ENCODE data around the gene SIRT2. TPM values are rescaled to one million over a fixed set of nuclear protein-coding genes. Genes with fewer than 3 reads are reported as not detected.

SIRT2 gene
- polyA plus RNA-seq, 1 donor from 2014 or later: 102 TPM

DNA sequence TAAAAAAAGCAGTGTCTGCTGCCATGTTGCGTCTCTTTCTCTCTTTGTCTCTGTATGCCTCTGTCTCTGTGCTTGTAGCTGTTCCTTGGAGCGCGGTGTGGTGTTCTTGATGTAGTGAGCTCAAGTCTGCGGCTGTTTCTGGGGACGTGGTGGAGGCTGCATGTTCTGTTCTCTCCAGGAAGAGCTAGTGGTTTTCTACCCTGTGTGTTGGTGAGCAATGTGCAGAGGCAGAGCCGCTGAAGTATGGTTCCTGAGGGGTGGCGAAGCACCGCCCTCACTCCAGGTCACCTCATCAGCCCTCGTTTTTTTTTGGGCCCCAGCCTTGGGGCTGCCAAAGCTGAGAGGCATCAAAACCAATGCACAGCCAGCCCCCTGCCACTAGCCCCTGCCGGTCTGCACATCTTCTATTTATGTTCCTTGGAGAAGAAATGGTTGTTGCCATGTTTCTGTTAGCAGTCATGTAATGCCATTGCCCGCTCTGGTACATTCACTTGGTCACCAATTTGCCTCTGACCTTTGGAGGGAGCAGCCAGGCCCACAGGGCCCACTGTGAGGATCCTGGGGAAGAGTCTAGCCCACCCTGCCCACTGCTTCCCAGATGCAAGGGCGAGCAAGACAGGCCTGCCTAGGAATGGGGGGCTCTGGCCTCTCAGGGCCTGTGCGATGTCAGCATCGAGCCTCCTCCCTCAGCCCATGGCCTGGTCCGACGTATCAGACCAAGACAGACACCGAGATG lies 56.8 kb downstream of the SIRT2 start:
- Histone ChIP-seq H3K36me3 (ENCODE audit: insufficient read depth, low read length) (peaks cover 3% of the 10 kb centered on the region), H3K9me2 (ENCODE audit: insufficient read depth, low read length) (no peaks in the 10 kb centered on the region), H3F3A (ENCODE audit: insufficient read depth, low read length, poor library complexity, severe bottlenecking) (no peaks in the 10 kb centered on the region), H3K27ac (ENCODE audit: low read length) (no peak overlapping the region), H2AFZ (ENCODE audit: low read depth, low read length) (no peak overlapping the region), H3K4me3 (ENCODE audit: low read length) (no peak overlapping the region), H4K20me1 (ENCODE audit: insufficient read depth) (peaks cover 15% of the 10 kb centered on the region), H3K27me3 (ENCODE audit: insufficient read depth, low read depth, low read length) (no peaks in the 10 kb centered on the region), H3K9ac (ENCODE audit: low read length) (no peak overlapping the region), H3K4me2 (ENCODE audit: low read length) (no peak overlapping the region), H3K9me3 (ENCODE audit: low read length) (no peaks in the 10 kb centered on the region), H3K79me2 (replicated peaks; ENCODE audit: insufficient read depth, low read length) (peaks cover 23% of the 10 kb centered on the region)
- TF ChIP-seq POLR2AphosphoS5 (IDR thresholded peaks at IDR 0.05) (no peak), SMC3 (conservative IDR thresholded peaks at IDR 0.05; ENCODE audit: poor library complexity) (no peak), EP300 (conservative IDR thresholded peaks at IDR 0.05; ENCODE audit: poor library complexity, severe bottlenecking) (no peak), RAD21 (conservative IDR thresholded peaks at IDR 0.05) (no peak), EZH2 (IDR thresholded peaks at IDR 0.05; ENCODE audit: borderline replicate concordance, insufficient read depth, low read length, poor library complexity, severe bottlenecking) (no peak), TAF1 (IDR thresholded peaks at IDR 0.05; ENCODE audit: low read depth) (no peak), REST (IDR thresholded peaks at IDR 0.05; ENCODE audit: borderline replicate concordance) (no peak), MXI1 (conservative IDR thresholded peaks at IDR 0.05; ENCODE audit: poor library complexity, severe bottlenecking) (no peak)
- TF ChIP-seq, protein P1, sequence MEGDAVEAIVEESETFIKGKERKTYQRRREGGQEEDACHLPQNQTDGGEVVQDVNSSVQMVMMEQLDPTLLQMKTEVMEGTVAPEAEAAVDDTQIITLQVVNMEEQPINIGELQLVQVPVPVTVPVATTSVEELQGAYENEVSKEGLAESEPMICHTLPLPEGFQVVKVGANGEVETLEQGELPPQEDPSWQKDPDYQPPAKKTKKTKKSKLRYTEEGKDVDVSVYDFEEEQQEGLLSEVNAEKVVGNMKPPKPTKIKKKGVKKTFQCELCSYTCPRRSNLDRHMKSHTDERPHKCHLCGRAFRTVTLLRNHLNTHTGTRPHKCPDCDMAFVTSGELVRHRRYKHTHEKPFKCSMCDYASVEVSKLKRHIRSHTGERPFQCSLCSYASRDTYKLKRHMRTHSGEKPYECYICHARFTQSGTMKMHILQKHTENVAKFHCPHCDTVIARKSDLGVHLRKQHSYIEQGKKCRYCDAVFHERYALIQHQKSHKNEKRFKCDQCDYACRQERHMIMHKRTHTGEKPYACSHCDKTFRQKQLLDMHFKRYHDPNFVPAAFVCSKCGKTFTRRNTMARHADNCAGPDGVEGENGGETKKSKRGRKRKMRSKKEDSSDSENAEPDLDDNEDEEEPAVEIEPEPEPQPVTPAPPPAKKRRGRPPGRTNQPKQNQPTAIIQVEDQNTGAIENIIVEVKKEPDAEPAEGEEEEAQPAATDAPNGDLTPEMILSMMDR (IDR thresholded peaks at IDR 0.05; ENCODE audit: poor library complexity, severe bottlenecking): no peak

DNA sequence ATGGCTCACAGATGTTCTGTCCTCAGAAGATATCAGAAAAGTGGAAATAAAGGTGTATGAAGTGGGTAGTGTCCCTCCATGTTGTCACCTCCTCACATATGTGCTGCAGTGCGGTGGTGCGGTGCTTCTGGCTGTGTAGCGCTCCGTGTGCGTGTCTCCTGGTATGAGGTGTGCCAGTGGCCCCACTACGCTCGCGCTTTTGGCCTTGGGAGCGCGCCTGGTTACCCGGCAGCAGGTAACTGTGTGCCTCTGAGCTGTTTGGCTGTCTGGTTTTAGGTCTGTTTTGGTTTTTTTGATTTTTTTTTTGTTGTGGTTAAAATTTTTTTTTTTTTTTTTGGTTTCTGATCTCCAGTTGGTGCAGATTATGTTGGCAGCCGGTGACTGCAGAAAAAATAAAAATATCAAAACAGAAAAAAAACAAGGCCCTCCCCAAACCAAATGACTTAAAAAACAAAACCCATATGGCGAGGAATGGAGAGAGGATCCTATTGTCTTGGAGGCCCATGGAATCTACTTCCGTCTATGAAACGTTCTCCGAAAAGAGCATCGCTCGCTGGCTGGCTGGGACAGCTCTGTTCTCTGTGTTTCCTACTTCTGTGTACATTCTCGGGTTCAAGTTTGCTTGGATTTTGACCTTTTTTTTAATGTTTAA lies 57.5 kb downstream of the SIRT2 start:
- Histone ChIP-seq H3K79me2 (replicated peaks; ENCODE audit: insufficient read depth, low read length) (peaks cover 16% of the 10 kb centered on the region), H4K20me1 (ENCODE audit: insufficient read depth) (peaks cover 9% of the 10 kb centered on the region), H2AFZ (ENCODE audit: low read depth, low read length) (no peak overlapping the region), H3K27ac (ENCODE audit: low read length) (no peak overlapping the region), H3K27me3 (ENCODE audit: insufficient read depth, low read depth, low read length) (no peaks in the 10 kb centered on the region), H3K9ac (ENCODE audit: low read length) (no peak overlapping the region), H3K36me3 (ENCODE audit: insufficient read depth, low read length) (peaks cover 3% of the 10 kb centered on the region), H3K9me2 (ENCODE audit: insufficient read depth, low read length) (no peaks in the 10 kb centered on the region), H3K4me3 (ENCODE audit: low read length) (no peak overlapping the region), H3F3A (ENCODE audit: insufficient read depth, low read length, poor library complexity, severe bottlenecking) (no peaks in the 10 kb centered on the region), H3K9me3 (ENCODE audit: low read length) (no peaks in the 10 kb centered on the region), H3K4me2 (ENCODE audit: low read length) (no peak overlapping the region)
- TF ChIP-seq RAD21 (conservative IDR thresholded peaks at IDR 0.05) (no peak), EP300 (conservative IDR thresholded peaks at IDR 0.05; ENCODE audit: poor library complexity, severe bottlenecking) (no peak), POLR2AphosphoS5 (IDR thresholded peaks at IDR 0.05) (no peak), TAF1 (IDR thresholded peaks at IDR 0.05; ENCODE audit: low read depth) (no peak), MXI1 (conservative IDR thresholded peaks at IDR 0.05; ENCODE audit: poor library complexity, severe bottlenecking) (no peak), EZH2 (IDR thresholded peaks at IDR 0.05; ENCODE audit: borderline replicate concordance, insufficient read depth, low read length, poor library complexity, severe bottlenecking) (no peak), REST (IDR thresholded peaks at IDR 0.05; ENCODE audit: borderline replicate concordance) (no peak), SMC3 (conservative IDR thresholded peaks at IDR 0.05; ENCODE audit: poor library complexity) (no peak)
- TF ChIP-seq, protein P1 (IDR thresholded peaks at IDR 0.05; ENCODE audit: poor library complexity, severe bottlenecking): no peak
